Rectal smooth muscle tissue (tissue), 1 donor: Measurements from ENCODE around the gene OSBP2.

Source experiments
- H3K27ac ChIP-seq: one replicate; pipeline ENCODE4 v1.7.0; 2013; ENCODE audit warnings: low read depth, low read length, inconsistent platforms
- H3K27me3 ChIP-seq: one replicate; pipeline ENCODE4 v1.7.0; 2013; ENCODE audit warnings: low read length; ENCODE audit not compliant: control insufficient read depth, insufficient read depth
- H3K36me3 ChIP-seq: one replicate; pipeline ENCODE4 v1.7.0; 2013; ENCODE audit warnings: low read length; ENCODE audit not compliant: control insufficient read depth, insufficient read depth
- H3K4me1 ChIP-seq: one replicate; pipeline ENCODE4 v1.7.0; 2013; ENCODE audit warnings: low read length; ENCODE audit not compliant: control insufficient read depth, insufficient read depth
- H3K4me3 ChIP-seq: one replicate; pipeline ENCODE4 v1.7.0; 2013; ENCODE audit warnings: low read length
- H3K9ac ChIP-seq: one replicate; pipeline ENCODE4 v1.7.0; 2013; ENCODE audit warnings: low read length

The OSBP2 gene

GRCh38 chr22:30927806-30928205, 233.1 kb downstream of the OSBP2 start:
- peaks cover 45% of the 10 kb centered on the region for H3K36me3 ChIP-seq

DNA sequence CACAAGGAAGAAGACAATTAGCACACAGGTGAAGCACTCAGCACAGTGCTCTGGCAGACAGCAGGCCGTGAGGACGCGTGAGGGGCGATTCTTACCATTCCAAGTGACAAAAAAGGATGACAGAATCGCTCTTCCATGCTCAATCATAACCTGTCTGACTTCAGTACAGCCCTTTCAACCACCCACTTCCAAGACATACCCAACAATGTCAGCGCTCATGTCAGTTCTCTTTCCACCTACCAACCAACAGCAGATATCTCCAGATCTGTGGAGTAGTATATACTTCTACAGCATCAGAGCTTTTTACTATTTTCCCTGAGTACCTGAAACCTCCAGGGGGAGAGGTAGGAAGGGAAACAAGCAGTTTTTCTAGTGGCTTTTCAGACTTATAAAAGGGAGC, 233.7 kb downstream of the OSBP2 start:
- peaks cover 51% of the 10 kb centered on the region for H3K36me3 ChIP-seq

More at GRCh38 chr22:30927806-30928205, 233.1 kb downstream of the OSBP2 start:
- H3K9ac ChIP-seq: no peak overlapping the region
- H3K4me1 ChIP-seq: no peaks in the 10 kb centered on the region
- no peak overlapping the region for H3K4me3 ChIP-seq
- H3K27ac ChIP-seq: no peak overlapping the region
- no peaks in the 10 kb centered on the region for H3K27me3 ChIP-seq

GRCh38 chr22:30930228-30930627, 235.6 kb downstream of the OSBP2 start:
- Histone ChIP-seq H3K9ac (no peak overlapping the region), H3K4me1 (no peaks in the 10 kb centered on the region), H3K4me3 (no peak overlapping the region), H3K36me3 (peaks cover 68% of the 10 kb centered on the region), H3K27me3 (no peaks in the 10 kb centered on the region), H3K27ac (no peak overlapping the region)

More for the DNA sequence above, 233.7 kb downstream of the OSBP2 start:
- Histone ChIP-seq H3K27ac (no peak overlapping the region), H3K4me3 (no peak overlapping the region), H3K4me1 (no peaks in the 10 kb centered on the region), H3K9ac (no peak overlapping the region), H3K27me3 (no peaks in the 10 kb centered on the region)

DNA sequence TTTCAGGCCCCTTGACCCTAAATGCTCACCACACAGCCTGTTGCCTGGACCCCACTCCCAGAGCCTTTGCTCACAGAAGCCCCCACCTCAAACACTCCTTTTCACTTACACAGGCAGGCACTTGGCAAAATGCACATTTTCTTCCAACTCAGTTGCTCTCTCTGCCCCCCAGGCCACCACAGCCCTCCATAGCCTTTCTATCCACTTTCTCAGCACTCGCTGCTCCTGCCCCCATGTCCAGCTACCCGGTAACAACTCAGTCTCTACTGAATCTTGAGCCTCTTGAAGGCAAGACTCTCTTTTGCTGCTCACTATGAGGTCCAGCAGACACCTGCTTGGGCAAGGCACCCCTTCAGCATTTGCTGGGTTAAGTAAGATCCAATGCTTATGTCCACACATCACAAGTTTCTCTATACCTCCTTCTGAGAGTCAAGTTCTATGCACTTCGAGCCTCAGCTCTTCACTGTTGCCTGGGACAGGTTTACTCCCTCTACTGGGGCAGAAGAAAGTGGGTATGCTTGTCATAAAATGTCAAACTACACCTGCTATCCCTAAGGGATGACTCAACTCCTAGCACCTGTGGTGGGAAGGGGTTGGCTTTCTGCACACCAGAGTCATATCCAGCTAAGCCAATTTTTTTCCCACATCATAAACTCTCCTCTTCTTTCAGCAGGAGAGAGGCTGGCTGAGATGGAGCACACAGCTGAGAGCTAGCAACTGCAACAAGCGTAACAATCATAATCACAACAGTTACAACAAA, 237.0 kb downstream of the OSBP2 start:
- no peak overlapping the region for H3K9ac ChIP-seq
- no peak overlapping the region for H3K27ac ChIP-seq
- H3K4me3 ChIP-seq: no peak overlapping the region
- H3K4me1 ChIP-seq: no peaks in the 10 kb centered on the region
- no peaks in the 10 kb centered on the region for H3K27me3 ChIP-seq
- H3K36me3 ChIP-seq: peaks cover 72% of the 10 kb centered on the region

DNA sequence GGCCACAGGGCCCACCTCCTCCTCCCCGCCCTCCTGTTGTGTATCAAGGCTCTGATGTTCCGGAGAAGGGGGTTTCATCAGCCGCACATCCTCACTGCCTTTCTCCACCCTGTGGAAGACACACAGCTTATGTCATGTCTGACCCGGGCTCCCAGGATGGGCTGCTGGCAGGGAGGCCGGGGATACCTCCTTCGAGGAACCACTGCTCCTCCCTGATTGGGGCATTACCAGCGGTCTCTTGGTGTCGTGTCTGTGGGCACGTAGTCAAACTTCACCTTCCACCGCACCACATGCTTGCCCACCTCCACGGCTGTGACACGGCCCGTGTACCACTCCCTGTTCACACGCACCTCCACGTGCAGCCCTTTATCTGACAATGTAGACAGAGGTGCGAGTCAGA, 238.0 kb downstream of the OSBP2 start:
- H3K4me3 ChIP-seq: no peak overlapping the region
- peaks cover 76% of the 10 kb centered on the region for H3K36me3 ChIP-seq
- H3K27me3 ChIP-seq: no peaks in the 10 kb centered on the region
- no peak overlapping the region for H3K27ac ChIP-seq
- no peaks in the 10 kb centered on the region for H3K4me1 ChIP-seq
- no peak overlapping the region for H3K9ac ChIP-seq

DNA sequence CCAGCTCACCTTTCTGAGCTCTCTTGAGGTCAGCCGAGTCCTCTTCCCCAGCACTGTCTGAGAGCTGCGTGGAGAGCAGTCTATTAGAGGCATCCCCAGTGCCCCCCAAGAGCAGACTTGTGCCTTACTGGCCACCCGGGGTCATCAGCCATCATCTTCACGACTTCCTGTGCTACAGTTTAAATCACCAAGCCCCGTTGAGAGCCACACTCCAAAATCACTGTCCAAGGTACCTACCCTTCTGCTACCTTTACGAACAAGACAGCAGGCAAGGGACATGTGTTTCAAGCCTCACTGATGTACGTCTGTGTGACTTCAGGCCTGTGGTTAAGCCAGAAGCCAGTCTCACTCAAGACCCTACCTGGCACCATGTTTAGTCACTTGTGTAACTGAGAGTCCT, 238.8 kb downstream of the OSBP2 start:
- peaks cover 71% of the 10 kb centered on the region for H3K36me3 ChIP-seq
- H3K9ac ChIP-seq: no peak overlapping the region
- H3K4me1 ChIP-seq: no peaks in the 10 kb centered on the region
- no peak overlapping the region for H3K4me3 ChIP-seq
- H3K27ac ChIP-seq: no peak overlapping the region
- no peaks in the 10 kb centered on the region for H3K27me3 ChIP-seq

GRCh38 chr22:30934053-30934452, 239.4 kb downstream of the OSBP2 start:
- H3K9ac ChIP-seq: no peak overlapping the region
- H3K27ac ChIP-seq: no peak overlapping the region
- H3K4me1 ChIP-seq: no peaks in the 10 kb centered on the region
- no peaks in the 10 kb centered on the region for H3K27me3 ChIP-seq
- H3K4me3 ChIP-seq: no peak overlapping the region
- H3K36me3 ChIP-seq: peaks cover 69% of the 10 kb centered on the region

DNA sequence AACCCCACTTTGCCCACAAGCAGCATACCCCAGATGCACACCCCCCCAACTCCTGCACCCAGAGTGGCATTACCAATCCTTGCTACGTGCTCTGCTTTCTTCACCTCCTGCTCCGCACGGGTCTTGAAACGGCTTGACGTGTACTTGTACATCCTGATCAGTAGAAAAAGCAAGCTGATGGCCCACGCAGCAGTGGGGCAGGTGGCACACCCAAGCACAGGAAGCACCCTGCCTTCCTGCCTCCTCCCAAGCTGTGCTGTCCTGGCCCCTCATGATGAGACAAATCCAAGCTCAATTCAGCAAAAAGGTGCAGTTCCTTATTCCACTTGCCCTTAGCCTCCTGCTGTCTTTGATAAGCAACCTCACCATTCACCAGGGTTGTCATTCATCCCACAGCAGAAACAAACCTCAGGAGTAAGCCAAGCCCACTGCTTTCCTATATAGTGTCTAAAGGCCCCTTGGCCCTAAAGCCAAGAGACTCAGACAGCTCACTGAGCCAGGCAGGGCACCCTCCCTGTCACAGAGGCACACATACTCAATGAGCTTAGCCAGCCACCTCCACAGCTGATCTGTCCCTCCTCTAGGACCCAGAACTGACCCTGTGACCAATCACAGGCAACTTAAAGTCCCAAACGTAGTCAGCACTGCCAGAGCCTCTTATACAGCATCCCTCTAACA, 246.2 kb downstream of the OSBP2 start:
- H3K4me1 ChIP-seq: no peaks in the 10 kb centered on the region
- H3K27me3 ChIP-seq: no peaks in the 10 kb centered on the region
- peaks cover 66% of the 10 kb centered on the region for H3K36me3 ChIP-seq
- no peak overlapping the region for H3K27ac ChIP-seq
- no peak overlapping the region for H3K9ac ChIP-seq
- H3K4me3 ChIP-seq: no peak overlapping the region

DNA sequence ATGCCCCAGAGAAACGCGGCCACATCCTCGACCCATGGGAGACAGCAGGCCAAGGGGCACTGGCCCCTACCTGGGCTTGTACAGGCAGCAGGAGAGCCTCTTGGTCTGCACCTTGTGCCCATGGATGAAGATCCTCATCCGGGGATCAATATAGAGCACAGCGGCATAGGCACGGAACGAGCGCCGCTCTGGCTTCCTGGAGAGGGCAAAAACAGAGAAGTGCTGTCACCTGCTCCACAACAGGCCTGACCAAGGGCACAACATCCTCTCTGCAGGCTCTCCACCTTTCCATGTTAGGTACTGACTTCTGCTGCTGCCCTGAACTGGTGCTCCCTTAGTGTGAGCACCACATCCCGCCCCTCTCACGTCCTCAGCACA, 246.7 kb downstream of the OSBP2 start:
- H3K4me3 ChIP-seq: no peak overlapping the region
- no peaks in the 10 kb centered on the region for H3K27me3 ChIP-seq
- H3K4me1 ChIP-seq: no peaks in the 10 kb centered on the region
- no peak overlapping the region for H3K27ac ChIP-seq
- H3K9ac ChIP-seq: no peak overlapping the region
- peaks cover 65% of the 10 kb centered on the region for H3K36me3 ChIP-seq

GRCh38 chr22:30943368-30943767, 248.7 kb downstream of the OSBP2 start:
- Histone ChIP-seq H3K4me3 (no peak overlapping the region), H3K36me3 (peaks cover 49% of the 10 kb centered on the region), H3K27me3 (no peaks in the 10 kb centered on the region), H3K4me1 (no peaks in the 10 kb centered on the region), H3K9ac (no peak overlapping the region), H3K27ac (no peak overlapping the region)

DNA sequence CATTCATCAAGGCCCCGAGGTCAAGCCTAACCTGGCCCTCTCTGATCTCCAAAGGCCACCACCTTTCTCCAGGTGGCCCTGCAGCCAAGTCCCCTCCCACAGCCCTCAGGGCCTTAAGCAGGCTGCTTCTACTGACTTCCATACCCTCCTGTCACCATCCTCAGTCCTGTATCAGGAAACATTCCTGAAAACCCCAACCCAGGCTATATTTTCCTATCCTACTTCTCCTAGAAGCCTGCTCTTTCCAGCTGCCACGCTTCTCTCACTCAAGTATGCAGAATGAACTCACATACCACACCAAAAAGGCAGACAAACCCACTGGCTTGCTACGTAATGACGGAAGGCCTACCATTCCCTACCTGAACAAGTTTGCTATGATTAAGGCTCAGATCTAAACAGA, 250.3 kb downstream of the OSBP2 start:
- no peak overlapping the region for H3K27ac ChIP-seq

GRCh38 chr22:30945653-30946052, 251.0 kb downstream of the OSBP2 start:
- Histone ChIP-seq H3K9ac (no peak overlapping the region), H3K4me3 (no peak overlapping the region), H3K27me3 (no peaks in the 10 kb centered on the region), H3K27ac (no peak overlapping the region), H3K36me3 (peaks cover 46% of the 10 kb centered on the region), H3K4me1 (no peaks in the 10 kb centered on the region)

More for the DNA sequence above, 250.3 kb downstream of the OSBP2 start:
- H3K9ac ChIP-seq: no peak overlapping the region
- no peaks in the 10 kb centered on the region for H3K27me3 ChIP-seq
- H3K4me1 ChIP-seq: no peaks in the 10 kb centered on the region
- peaks cover 53% of the 10 kb centered on the region for H3K36me3 ChIP-seq
- H3K4me3 ChIP-seq: no peak overlapping the region

DNA sequence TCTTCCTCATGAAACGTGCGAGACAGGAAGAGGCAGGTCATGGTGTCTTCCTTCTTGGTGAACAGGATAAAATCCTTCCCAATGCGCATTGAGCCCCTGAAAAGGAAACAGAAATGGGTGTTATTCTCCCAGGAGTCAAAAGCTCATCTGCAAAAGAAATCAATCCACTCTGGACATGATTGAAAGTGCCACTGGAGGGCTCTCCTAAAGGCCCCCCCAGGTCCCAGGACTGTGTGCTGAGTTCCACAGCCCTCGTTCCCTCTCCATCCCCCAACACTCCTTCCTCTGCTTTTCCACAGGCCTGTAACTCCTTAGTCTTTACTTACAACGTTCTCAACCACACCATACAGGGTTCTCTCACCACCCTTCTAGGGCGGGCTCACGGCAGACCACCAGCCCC, 251.7 kb downstream of the OSBP2 start:
- H3K4me3 ChIP-seq: no peak overlapping the region
- H3K9ac ChIP-seq: no peak overlapping the region
- no peak overlapping the region for H3K27ac ChIP-seq
- H3K4me1 ChIP-seq: no peaks in the 10 kb centered on the region
- peaks cover 46% of the 10 kb centered on the region for H3K36me3 ChIP-seq
- no peaks in the 10 kb centered on the region for H3K27me3 ChIP-seq
